IMR-90 (cell line): ENCODE data around the gene RELN. TPM values are rescaled to one million over a fixed set of nuclear protein-coding genes. Genes with fewer than 3 reads are reported as not detected.

ENCODE experiments used
- ATAC-seq: fragments of 200-7000 bp; cut with Tn5 transposase; 2 replicates; pipeline ENCODE4 v1.9.1; 2020; ENCODE audit warnings: low read depth, mild to moderate bottlenecking, moderate library complexity
- BruUV-seq: library from RNA; stranded (reverse); fragments of 400-500 nt; replicated peaks from 2 replicates; lab custom pipeline; 2021; lab: Mats Ljungman, UMichigan
- CTCF ChIA-PET: fragments of 300-600 bp; formaldehyde crosslinking; extraction: SDS; loops from one replicate; lab custom pipeline; 2021; ENCODE audit warnings: antibody characterized with exemption; lab: Yijun Ruan, JAX
- POLR2A ChIA-PET: fragments of 300-600 bp; sonication (Branson Sonifier 250); formaldehyde crosslinking; loops from one replicate; lab custom pipeline; 2022; ENCODE audit warnings: antibody characterized with exemption; ENCODE audit not compliant: unreplicated experiment; lab: Charles Lee
- DNase-seq: peaks from one replicate; pipeline ENCODE4 v3.0.0; 2013
- H2AFZ ChIP-seq: replicated peaks from 2 replicates; pipeline ENCODE3; 2013; ENCODE audit warnings: low read length, mild to moderate bottlenecking; ENCODE audit not compliant: poor library complexity
- H2AK5ac ChIP-seq: 2 replicates; pipeline ENCODE4 v1.6.1; 2013; ENCODE audit warnings: low read depth, low read length, inconsistent platforms
- H2AK9ac ChIP-seq: replicated peaks from 2 replicates; pipeline ENCODE3; 2013; ENCODE audit warnings: mild to moderate bottlenecking, low read depth, low read length, moderate library complexity; ENCODE audit not compliant: poor library complexity
- H2BK120ac ChIP-seq: 2 replicates; pipeline ENCODE4 v1.6.1; 2013; ENCODE audit warnings: low read depth, low read length, inconsistent platforms
- H2BK15ac ChIP-seq: 3 replicates; pipeline ENCODE4 v1.6.1; 2013; ENCODE audit warnings: low read depth, low read length, inconsistent platforms
- H2BK20ac ChIP-seq: 2 replicates; pipeline ENCODE4 v1.6.1; 2013; ENCODE audit warnings: low read depth, mild to moderate bottlenecking, inconsistent platforms, low read length, moderate library complexity
- H2BK5ac ChIP-seq: 2 replicates; pipeline ENCODE4 v1.6.1; 2013; ENCODE audit warnings: mild to moderate bottlenecking, low read depth, low read length, inconsistent platforms; ENCODE audit not compliant: poor library complexity, severe bottlenecking
- H3K14ac ChIP-seq: replicated peaks from 2 replicates; pipeline ENCODE4 v1.6.1; 2013; ENCODE audit warnings: low read depth, low read length, inconsistent platforms
- H3K18ac ChIP-seq: 2 replicates; pipeline ENCODE4 v1.6.1; 2013; ENCODE audit warnings: low read depth, low read length, control low read depth
- H3K23ac ChIP-seq: 2 replicates; pipeline ENCODE4 v1.6.1; 2013; ENCODE audit warnings: low read depth, low read length, inconsistent platforms
- H3K27ac ChIP-seq: 2 replicates; pipeline ENCODE4 v1.5.1; 2013; ENCODE audit warnings: mild to moderate bottlenecking, control low read depth, low read length; ENCODE audit not compliant: insufficient read depth
- H3K27me3 ChIP-seq: 2 replicates; pipeline ENCODE4 v1.6.1; 2013; ENCODE audit warnings: low read length; ENCODE audit not compliant: control insufficient read depth, insufficient read depth
- H3K36me3 ChIP-seq: 2 replicates; pipeline ENCODE4 v1.6.1; 2013; ENCODE audit warnings: low read length, mixed read lengths; ENCODE audit not compliant: control insufficient read depth, insufficient read depth
- H3K4ac ChIP-seq: 2 replicates; pipeline ENCODE4 v1.6.1; 2013; ENCODE audit warnings: low read depth, low read length, inconsistent platforms
- H3K4me1 ChIP-seq: 2 replicates; pipeline ENCODE4 v1.6.1; 2013; ENCODE audit warnings: low read length, mixed read lengths; ENCODE audit not compliant: control insufficient read depth, insufficient read depth
- H3K4me2 ChIP-seq: 2 replicates; pipeline ENCODE4 v1.6.1; 2013; ENCODE audit warnings: low read depth, mild to moderate bottlenecking, control low read depth, low read length, moderate library complexity
- H3K4me3 ChIP-seq: 2 replicates; pipeline ENCODE4 v1.5.1; 2013; ENCODE audit warnings: low read depth, mild to moderate bottlenecking, control low read depth, low read length, moderate library complexity; ENCODE audit not compliant: insufficient read depth
- H3K56ac ChIP-seq: 2 replicates; pipeline ENCODE4 v1.6.1; 2013; ENCODE audit warnings: low read length, inconsistent platforms; ENCODE audit not compliant: insufficient read depth; ENCODE audit errors: extremely low read depth
- H3K79me1 ChIP-seq, 2 experiments: 2 replicates each; pipeline ENCODE4 v1.6.1; 2013; ENCODE audit warnings: low read length in 2 of 2, inconsistent platforms in 1 of 2, low read depth in 1 of 2
- H3K9ac ChIP-seq: 2 replicates; pipeline ENCODE4 v1.6.1; 2013; ENCODE audit warnings: low read depth, low read length, control low read depth
- H3K9me1 ChIP-seq: 2 replicates; pipeline ENCODE4 v1.6.1; 2013; ENCODE audit warnings: low read length, inconsistent platforms; ENCODE audit not compliant: insufficient read depth
- H3K9me3 ChIP-seq: 2 replicates; pipeline ENCODE4 v1.6.1; 2013; ENCODE audit warnings: low read length; ENCODE audit not compliant: control insufficient read depth, insufficient read depth
- H4K20me1 ChIP-seq: 2 replicates; pipeline ENCODE4 v1.6.1; 2013; ENCODE audit warnings: low read length, inconsistent platforms; ENCODE audit not compliant: insufficient read depth
- H4K5ac ChIP-seq: 2 replicates; pipeline ENCODE4 v1.6.1; 2013; ENCODE audit warnings: mild to moderate bottlenecking, low read depth, low read length, control low read depth
- H4K8ac ChIP-seq, 2 experiments: 2 replicates each; pipeline ENCODE4 v1.6.1; 2013; ENCODE audit warnings: low read depth in 2 of 2, low read length in 2 of 2, control low read depth in 1 of 2, inconsistent platforms in 1 of 2
- H4K91ac ChIP-seq: 2 replicates; pipeline ENCODE4 v1.6.1; 2013; ENCODE audit warnings: low read depth, low read length, inconsistent platforms; ENCODE audit not compliant: insufficient read depth
- BHLHE40 ChIP-seq: fragments of 150-350 bp; IDR thresholded peaks from 2 replicates; pipeline ENCODE4 v1.6.1; 2016; ENCODE audit warnings: mild to moderate bottlenecking, low read depth, low read length
- CHD1 ChIP-seq: IDR thresholded peaks from 2 replicates; pipeline ENCODE4 v1.6.1; 2012; ENCODE audit warnings: low read depth, low read length, improper control_type of control experiment
- FOS ChIP-seq: fragments of 150-350 bp; IDR thresholded peaks from 2 replicates; pipeline ENCODE4 v1.6.1; 2016; ENCODE audit warnings: low read depth, low read length
- MAFK ChIP-seq: IDR thresholded peaks from 2 replicates; pipeline ENCODE4 v1.6.1; 2012; ENCODE audit warnings: low read depth, low read length, improper control_type of control experiment
- MAZ ChIP-seq: IDR thresholded peaks from 2 replicates; pipeline ENCODE4 v1.6.1; 2012; ENCODE audit warnings: low read depth, mild to moderate bottlenecking, low read length, improper control_type of control experiment, moderate library complexity, borderline replicate concordance
- NFE2L2 ChIP-seq: fragments of 150-350 bp; IDR thresholded peaks from 2 replicates; pipeline ENCODE4 v1.6.1; 2016; ENCODE audit warnings: low read depth, mild to moderate bottlenecking, low read length
- RAD21 ChIP-seq: IDR thresholded peaks from 2 replicates; pipeline ENCODE4 v1.6.1; 2012; ENCODE audit warnings: low read length, improper control_type of control experiment
- RFX5 ChIP-seq: IDR thresholded peaks from 2 replicates; pipeline ENCODE4 v1.8.0; 2012; ENCODE audit warnings: low read depth, mild to moderate bottlenecking, low read length, moderate library complexity
- WGBS, 2 experiments: methylation state at CpG; one replicate each; pipeline versions ENCODE4 v1.1.5 to v1.1.7; 2013; ENCODE audit warnings: missing lambda C conversion rate in 2 of 2; ENCODE audit not compliant: insufficient read length in 1 of 2; ENCODE audit errors: extremely low coverage in 2 of 2; 5-methylcytosine and 5-hydroxymethylcytosine counted together
- dilution Hi-C: fragments of 300-500 bp; cut with HindIII; formaldehyde crosslinking; loops from one replicate; pipeline ENCODE4 v1.14.3; 2018; ENCODE audit warnings: low sequenced_read_pairs; ENCODE audit not compliant: unreplicated experiment
- in situ Hi-C: fragments of 300-500 bp; cut with MboI; formaldehyde crosslinking; loops from 3 replicates; pipeline ENCODE4 v1.14.3; 2019; ENCODE audit warnings: low sequenced_read_pairs, inconsistent platforms, mixed read lengths
- intact Hi-C: fragments of 100-400 bp; cut with micrococcal nuclease; formaldehyde crosslinking; loops from 2 replicates; pipeline ENCODE4 v1.10.0; 2022
- polyA plus RNA-seq, 3 experiments: library from polyadenylated mRNA; depleted of rRNA; stranded (reverse); fragments of >200 nt; gene quantifications; 2 replicates each; pipeline ENCODE4 v1.2.3, GENCODE V29; 2012; ENCODE audit warnings: low replicate concordance in 1 of 3
- total RNA-seq: library from RNA; depleted of rRNA; stranded (reverse); fragments of >200 nt; gene quantifications from 2 replicates; pipeline ENCODE4 v1.2.3, GENCODE V29; 2012
- TF ChIP-seq, protein P1 (sequence below): fragments of 150-350 bp; IDR thresholded peaks from 2 replicates; pipeline ENCODE4 v1.6.1; 2016; ENCODE audit warnings: low read depth, mild to moderate bottlenecking, low read length, moderate library complexity, borderline replicate concordance
- TF ChIP-seq, protein P2 (sequence below): fragments of 150-350 bp; IDR thresholded peaks from 2 replicates; pipeline ENCODE4 v1.6.1; 2017; ENCODE audit warnings: mild to moderate bottlenecking, antibody characterized with exemption, low read length, low read depth

RELN gene
- total and polyA plus RNA-seq, 2 of the 4 experiments (the other 2 are of a cell fraction): 14.7 to 23.7 TPM

GRCh38 chr7:103504505-103505135 is 484.8 kb downstream of the RELN start:
- DNase-seq: no peak
- ChIA-PET CTCF (no interaction called here), POLR2A (no interaction called here)
- 66% methylated on average over 5 of the region's 13 CpGs; no CpG with 5 or more reads in 1 of the 2 experiments for WGBS, 2 experiments
- in situ Hi-C loops (no loop called here), dilution Hi-C loops (no loop called here), intact Hi-C loops (no loop called here)
- Histone ChIP-seq H2BK15ac (no peak overlapping the region), H3K36me3 (no peaks in the 10 kb centered on the region), H3K79me1 (no peaks in the 10 kb centered on the region), H2BK5ac (no peak overlapping the region), H4K8ac (0 out of 4 replicates have a peak overlapping the region, but pooled peaks of 1 of the 2 experiments have one; percentile 4), H2AK9ac (no peak overlapping the region), H3K9ac (no peak overlapping the region), H3K4me3 (no peak overlapping the region), H3K27me3 (no peaks in the 10 kb centered on the region), H3K18ac (no peak overlapping the region), H2AK5ac (no peak overlapping the region), H4K5ac (no peak overlapping the region), H3K9me3 (no peaks in the 10 kb centered on the region), H2BK120ac (no peak overlapping the region), H2BK20ac (no peak overlapping the region), H3K56ac (no peak overlapping the region), H2AFZ (no peak overlapping the region), H3K4me1 (no peaks in the 10 kb centered on the region), H3K4ac (no peak overlapping the region), H3K23ac (no peak overlapping the region), H3K14ac (no peak overlapping the region), H4K91ac (no peak overlapping the region), H3K4me2 (no peak overlapping the region), H3K27ac (no peak overlapping the region), H3K9me1 (no peaks in the 10 kb centered on the region), H4K20me1 (no peaks in the 10 kb centered on the region)
- TF ChIP-seq, protein P1, sequence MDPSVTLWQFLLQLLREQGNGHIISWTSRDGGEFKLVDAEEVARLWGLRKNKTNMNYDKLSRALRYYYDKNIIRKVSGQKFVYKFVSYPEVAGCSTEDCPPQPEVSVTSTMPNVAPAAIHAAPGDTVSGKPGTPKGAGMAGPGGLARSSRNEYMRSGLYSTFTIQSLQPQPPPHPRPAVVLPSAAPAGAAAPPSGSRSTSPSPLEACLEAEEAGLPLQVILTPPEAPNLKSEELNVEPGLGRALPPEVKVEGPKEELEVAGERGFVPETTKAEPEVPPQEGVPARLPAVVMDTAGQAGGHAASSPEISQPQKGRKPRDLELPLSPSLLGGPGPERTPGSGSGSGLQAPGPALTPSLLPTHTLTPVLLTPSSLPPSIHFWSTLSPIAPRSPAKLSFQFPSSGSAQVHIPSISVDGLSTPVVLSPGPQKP: no peak
- no peak for TF ChIP-seq RAD21
- TF ChIP-seq, protein P2, sequence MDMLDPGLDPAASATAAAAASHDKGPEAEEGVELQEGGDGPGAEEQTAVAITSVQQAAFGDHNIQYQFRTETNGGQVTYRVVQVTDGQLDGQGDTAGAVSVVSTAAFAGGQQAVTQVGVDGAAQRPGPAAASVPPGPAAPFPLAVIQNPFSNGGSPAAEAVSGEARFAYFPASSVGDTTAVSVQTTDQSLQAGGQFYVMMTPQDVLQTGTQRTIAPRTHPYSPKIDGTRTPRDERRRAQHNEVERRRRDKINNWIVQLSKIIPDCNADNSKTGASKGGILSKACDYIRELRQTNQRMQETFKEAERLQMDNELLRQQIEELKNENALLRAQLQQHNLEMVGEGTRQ: no peak
- TF ChIP-seq BHLHE40: no peak
- TF ChIP-seq NFE2L2: no peak
- TF ChIP-seq FOS: no peak
- no peak for TF ChIP-seq RFX5
- TF ChIP-seq MAFK: no peak
- TF ChIP-seq CHD1: no peak
- TF ChIP-seq MAZ: no peak
- BruUV-seq: no TSS peak
- ATAC-seq: peak; percentile 73
